Upper lobe of left lung (tissue), 6 donors: ENCODE results near the gene CDK6. TPM values are rescaled to one million over a fixed set of nuclear protein-coding genes. Genes with fewer than 3 reads are reported as not detected.

Experiments used
- ATAC-seq, 2 donors: fragments of 200-7000 bp; cut with Tn5 transposase; one replicate each; pipeline ENCODE4 v1.9.1; 2022; ENCODE audit warnings: mild to moderate bottlenecking in 2 of 2, moderate library complexity in 2 of 2; ENCODE audit not compliant: low FRiP score in 2 of 2
- DNase-seq, 2 donors: peaks; one replicate each; pipeline ENCODE4 v3.0.0-alpha.2; 2019 to 2020
- H3K27ac ChIP-seq, 4 donors: fragments of 200-600 bp; sonication (generic); one replicate each; pipeline ENCODE4 v1.5.1; 2016 to 2019
- H3K27me3 ChIP-seq, 4 donors: fragments of 200-600 bp; sonication (generic); one replicate each; pipeline ENCODE4 v1.5.1; 2017 to 2019
- H3K36me3 ChIP-seq, 4 donors: fragments of 200-600 bp; sonication (generic); one replicate each; pipeline ENCODE4 v1.5.1; 2016 to 2019
- H3K4me1 ChIP-seq, 4 donors: fragments of 200-600 bp; sonication (generic); one replicate each; pipeline ENCODE4 v1.5.1; 2018 to 2019
- H3K4me3 ChIP-seq, 4 donors: fragments of 200-600 bp; sonication (generic); one replicate each; pipeline ENCODE4 v1.5.1; 2017 to 2019; ENCODE audit warnings: mild to moderate bottlenecking in 2 of 4, moderate library complexity in 1 of 4
- H3K9me3 ChIP-seq, 4 donors: fragments of 200-600 bp; sonication (generic); one replicate each; pipeline ENCODE4 v1.5.1; 2018 to 2019
- EP300 ChIP-seq, 4 donors: sonication (generic); formaldehyde crosslinking; IDR thresholded peaks; one replicate each; pipeline ENCODE4 v1.5.1; 2017; ENCODE audit warnings: antibody characterized with exemption in 4 of 4, control low read depth in 2 of 4
- POLR2A ChIP-seq, 4 donors: fragments of 450-650 bp; IDR thresholded peaks; one replicate each; pipeline ENCODE4 v1.5.1; 2016 to 2017; ENCODE audit warnings: antibody characterized with exemption in 4 of 4, mild to moderate bottlenecking in 2 of 4
- POLR2AphosphoS5 ChIP-seq, 2 donors: sonication (generic); formaldehyde crosslinking; IDR thresholded peaks; one replicate each; pipeline ENCODE4 v1.5.1; 2017; ENCODE audit warnings: antibody characterized with exemption in 2 of 2
- WGBS, 2 donors: methylation state at CpG; one replicate each; pipeline ENCODE4 v1.1.5; 2017 to 2018; 5-methylcytosine and 5-hydroxymethylcytosine counted together
- total RNA-seq, 6 donors: library from RNA; depleted of rRNA in 4 of 6; stranded (reverse); fragments of >200 nt in 4 of 6; gene quantifications; one replicate each; pipeline versions ENCODE4 v1.1.0 to v1.2.1, GENCODE V29; 2016 to 2021
- TF ChIP-seq, protein P1 (sequence below), 6 experiments: fragments of 450-650 bp in 4 of 6; fragments of 200-600 bp in 2 of 6; sonication (generic) in 2 of 6; IDR thresholded peaks; one replicate each; pipeline ENCODE4 v1.5.1; 2016 to 2019; ENCODE audit warnings: antibody characterized with exemption in 6 of 6
- donor health status: DM: no; HTN: no; CAD: no; lungs with moderate emphysema.
- donor health status: DM: no; HTN: yes; CAD: no; lungs with severe emphysema.

Gene CDK6
- total RNA-seq, 6 donors from 2014 or later, result 15.7 to 26.9 (median 19.9) TPM

DNA sequence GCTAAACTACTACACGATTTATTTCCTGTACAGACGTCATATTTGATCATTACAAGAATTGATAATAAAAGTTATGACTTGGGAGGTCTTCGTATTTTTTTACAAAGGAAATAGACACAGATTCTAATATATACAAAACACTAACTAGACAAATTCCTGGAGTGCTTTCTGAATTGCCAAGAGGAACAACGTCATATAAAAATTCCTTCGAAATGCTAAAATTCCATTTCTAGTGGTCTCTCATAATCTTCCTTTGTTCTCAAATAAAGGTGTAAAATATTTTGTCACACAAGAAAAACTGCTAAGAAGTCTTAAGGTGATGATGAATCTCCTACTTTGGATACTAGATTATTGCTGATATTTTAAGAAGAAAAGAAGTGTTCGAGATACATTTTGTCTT lies 85.4 kb downstream of the CDK6 start:
- DNase-seq, result no peak
- ATAC-seq, result no peak
- 84 to 88% methylated on average over 6 of the region's 6 CpGs for WGBS, 2 donors
- Histone ChIP-seq H3K36me3 (no peaks in the 10 kb centered on the region), H3K9me3 (no peaks in the 10 kb centered on the region), H3K27ac (no peak overlapping the region), H3K27me3 (no peaks in the 10 kb centered on the region), H3K4me3 (no peak overlapping the region), H3K4me1 (peaks cover 0 to 6% (median 5%) of the 10 kb centered on the region in 4 donors)
- TF ChIP-seq POLR2AphosphoS5 (IDR thresholded peaks at IDR 0.05) (no peak), EP300 (IDR thresholded peaks at IDR 0.05) (no peak), POLR2A (IDR thresholded peaks at IDR 0.05) (no peak)
- TF ChIP-seq, protein P1, sequence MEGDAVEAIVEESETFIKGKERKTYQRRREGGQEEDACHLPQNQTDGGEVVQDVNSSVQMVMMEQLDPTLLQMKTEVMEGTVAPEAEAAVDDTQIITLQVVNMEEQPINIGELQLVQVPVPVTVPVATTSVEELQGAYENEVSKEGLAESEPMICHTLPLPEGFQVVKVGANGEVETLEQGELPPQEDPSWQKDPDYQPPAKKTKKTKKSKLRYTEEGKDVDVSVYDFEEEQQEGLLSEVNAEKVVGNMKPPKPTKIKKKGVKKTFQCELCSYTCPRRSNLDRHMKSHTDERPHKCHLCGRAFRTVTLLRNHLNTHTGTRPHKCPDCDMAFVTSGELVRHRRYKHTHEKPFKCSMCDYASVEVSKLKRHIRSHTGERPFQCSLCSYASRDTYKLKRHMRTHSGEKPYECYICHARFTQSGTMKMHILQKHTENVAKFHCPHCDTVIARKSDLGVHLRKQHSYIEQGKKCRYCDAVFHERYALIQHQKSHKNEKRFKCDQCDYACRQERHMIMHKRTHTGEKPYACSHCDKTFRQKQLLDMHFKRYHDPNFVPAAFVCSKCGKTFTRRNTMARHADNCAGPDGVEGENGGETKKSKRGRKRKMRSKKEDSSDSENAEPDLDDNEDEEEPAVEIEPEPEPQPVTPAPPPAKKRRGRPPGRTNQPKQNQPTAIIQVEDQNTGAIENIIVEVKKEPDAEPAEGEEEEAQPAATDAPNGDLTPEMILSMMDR (IDR thresholded peaks at IDR 0.05), result no peak

DNA sequence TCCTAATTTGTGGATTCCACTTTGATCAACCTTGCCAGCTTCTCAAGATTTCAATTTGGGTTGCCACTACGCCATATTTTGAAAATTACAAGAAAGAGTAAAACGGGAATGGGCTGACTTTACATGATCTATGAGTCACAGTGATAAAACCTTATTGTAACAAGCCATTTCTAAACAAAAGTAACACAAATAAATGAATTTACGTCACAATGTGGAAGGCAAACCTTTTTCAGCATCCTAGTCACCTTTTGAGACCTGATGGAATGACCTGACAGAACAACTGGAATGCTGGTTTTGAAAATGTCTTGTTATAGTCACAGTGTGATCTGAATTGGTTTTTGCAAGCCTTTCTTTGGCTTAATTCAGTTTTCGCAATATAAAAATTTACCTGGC lies 85.9 kb downstream of the CDK6 start:
- no peaks in the 10 kb centered on the region for H3K36me3 ChIP-seq

DNA sequence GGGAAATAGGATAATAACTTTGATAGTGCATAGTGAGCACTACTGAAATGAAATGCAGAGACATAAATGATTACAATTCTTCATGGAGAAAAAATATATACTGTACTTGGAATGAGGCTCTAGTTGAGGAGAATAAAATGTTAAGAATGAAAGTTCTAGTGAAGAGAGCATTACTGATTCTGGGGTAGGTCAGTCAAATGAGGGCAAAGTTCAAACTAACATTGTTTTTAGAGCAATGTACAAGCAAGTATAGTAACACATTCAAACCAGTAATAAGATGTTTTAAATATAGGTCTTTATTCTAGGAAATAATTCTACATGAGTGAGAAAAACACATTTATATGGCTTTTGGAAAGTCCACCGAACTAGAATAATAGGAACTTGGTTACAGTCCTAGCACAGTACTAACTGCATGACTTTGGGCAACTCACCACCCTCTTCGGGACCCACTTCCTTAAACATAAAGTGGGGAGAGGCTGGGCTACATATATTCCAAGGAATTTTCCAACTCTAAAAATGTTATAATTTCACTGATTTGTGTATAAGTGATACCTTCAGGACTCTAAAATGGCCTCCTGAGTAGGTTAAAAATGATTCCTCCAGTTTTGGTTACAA lies 86.4 kb downstream of the CDK6 start:
- peaks cover 0 to 5% (median 2%) of the 10 kb centered on the region in 4 donors for H3K4me1 ChIP-seq
- no peaks in the 10 kb centered on the region for H3K27me3 ChIP-seq
- H3K36me3 ChIP-seq, result no peaks in the 10 kb centered on the region
- H3K27ac ChIP-seq, result no peak overlapping the region
- no peak overlapping the region for H3K4me3 ChIP-seq
- TF ChIP-seq EP300 (IDR thresholded peaks at IDR 0.05), result no peak
- TF ChIP-seq POLR2A (IDR thresholded peaks at IDR 0.05), result no peak
- TF ChIP-seq, protein P1 (IDR thresholded peaks at IDR 0.05), result no peak
- no peak for TF ChIP-seq POLR2AphosphoS5 (IDR thresholded peaks at IDR 0.05)
- no peak for DNase-seq
- no peaks in the 10 kb centered on the region for H3K9me3 ChIP-seq
- WGBS, 2 donors, result 74 to 79% methylated on average over 2 of the region's 2 CpGs
- ATAC-seq, result no peak

More for the DNA sequence above, 85.9 kb downstream of the CDK6 start:
- Histone ChIP-seq H3K9me3 (no peaks in the 10 kb centered on the region), H3K27ac (no peak overlapping the region), H3K4me1 (peaks cover 0 to 6% (median 4%) of the 10 kb centered on the region in 4 donors), H3K4me3 (no peak overlapping the region), H3K27me3 (no peaks in the 10 kb centered on the region)
- TF ChIP-seq POLR2A (IDR thresholded peaks at IDR 0.05) (no peak), POLR2AphosphoS5 (IDR thresholded peaks at IDR 0.05) (no peak), EP300 (IDR thresholded peaks at IDR 0.05) (no peak)
- TF ChIP-seq, protein P1 (IDR thresholded peaks at IDR 0.05), result no peak
- ATAC-seq (no peak), DNase-seq (no peak)
- WGBS, 2 donors, result 92 to 97% methylated on average over 4 of the region's 4 CpGs

DNA sequence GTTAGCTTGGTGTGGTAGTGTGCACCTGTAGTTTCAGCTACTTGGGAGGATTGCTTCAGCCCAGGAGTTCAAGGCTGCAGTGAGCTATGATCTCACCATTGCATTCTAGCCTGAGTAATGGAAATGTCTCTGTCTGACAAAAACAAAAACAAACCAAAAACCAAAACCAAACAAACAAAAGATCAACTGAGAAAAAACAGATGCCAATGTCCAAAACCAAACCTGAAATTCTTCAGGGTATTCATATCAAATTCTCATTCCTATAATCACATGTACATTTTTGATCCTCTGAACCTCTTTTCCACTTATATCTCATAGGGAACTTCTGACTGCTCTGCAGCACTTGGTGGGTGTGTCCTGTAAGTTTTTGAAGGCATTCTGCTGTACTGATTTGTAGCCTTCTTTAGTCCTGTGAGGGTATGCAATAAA lies 87.0 kb downstream of the CDK6 start:
- Histone ChIP-seq H3K4me1 (peaks cover 0 to 5% (median 2%) of the 10 kb centered on the region in 4 donors), H3K27me3 (no peaks in the 10 kb centered on the region), H3K27ac (no peak overlapping the region), H3K4me3 (no peak overlapping the region), H3K9me3 (no peaks in the 10 kb centered on the region), H3K36me3 (no peaks in the 10 kb centered on the region)
- ATAC-seq, result no peak
- TF ChIP-seq, protein P1 (IDR thresholded peaks at IDR 0.05), result no peak
- no peak for TF ChIP-seq EP300 (IDR thresholded peaks at IDR 0.05)
- DNase-seq, result no peak

DNA sequence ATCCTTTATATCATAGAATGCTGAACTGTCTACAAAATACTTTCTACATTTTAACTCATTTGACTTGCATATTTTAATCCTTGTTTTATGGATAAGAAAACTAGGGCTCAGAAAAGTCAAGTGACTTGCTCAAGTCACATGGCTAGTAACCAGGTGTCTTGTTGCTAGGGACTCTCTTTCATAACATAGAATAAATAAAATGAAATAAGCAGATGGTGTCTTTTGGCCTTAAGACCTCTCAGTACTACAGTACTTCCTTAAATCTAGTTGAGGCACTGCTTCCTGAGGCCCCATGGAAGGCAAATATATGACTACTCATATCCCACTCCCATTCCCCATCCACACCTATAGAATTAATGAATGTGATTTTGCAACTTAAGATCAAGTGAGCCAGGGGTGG lies 87.9 kb downstream of the CDK6 start:
- H3K4me3 ChIP-seq, result no peak overlapping the region
- no peak overlapping the region for H3K27ac ChIP-seq
- ATAC-seq, result no peak
- H3K4me1 ChIP-seq, result peaks cover 0 to 5% (median 2%) of the 10 kb centered on the region in 4 donors
- H3K27me3 ChIP-seq, result no peaks in the 10 kb centered on the region
- no peaks in the 10 kb centered on the region for H3K36me3 ChIP-seq
- no peaks in the 10 kb centered on the region for H3K9me3 ChIP-seq
- DNase-seq, result no peak
- no peak for TF ChIP-seq POLR2AphosphoS5 (IDR thresholded peaks at IDR 0.05)
- TF ChIP-seq POLR2A (IDR thresholded peaks at IDR 0.05), result no peak
- TF ChIP-seq, protein P1 (IDR thresholded peaks at IDR 0.05), result no peak
- TF ChIP-seq EP300 (IDR thresholded peaks at IDR 0.05), result no peak
